Retinal pigment epithelial cell (primary cell): ENCODE data around the gene PAPLN.

Source experiments
- DNase-seq: peaks from one replicate; pipeline ENCODE4 v3.0.0-alpha.2; 2010; ENCODE audit warnings: low read depth
- H3K4me3 ChIP-seq: 2 replicates; pipeline ENCODE4 v1.5.1; 2011; ENCODE audit warnings: mild to moderate bottlenecking, low read length, control low read depth, moderate library complexity
- TF ChIP-seq, protein P1 (sequence below): conservative IDR thresholded peaks from 2 replicates; pipeline ENCODE4 v1.5.1; 2011; ENCODE audit warnings: low read depth, low read length, control low read depth, inconsistent platforms

The PAPLN gene

DNA sequence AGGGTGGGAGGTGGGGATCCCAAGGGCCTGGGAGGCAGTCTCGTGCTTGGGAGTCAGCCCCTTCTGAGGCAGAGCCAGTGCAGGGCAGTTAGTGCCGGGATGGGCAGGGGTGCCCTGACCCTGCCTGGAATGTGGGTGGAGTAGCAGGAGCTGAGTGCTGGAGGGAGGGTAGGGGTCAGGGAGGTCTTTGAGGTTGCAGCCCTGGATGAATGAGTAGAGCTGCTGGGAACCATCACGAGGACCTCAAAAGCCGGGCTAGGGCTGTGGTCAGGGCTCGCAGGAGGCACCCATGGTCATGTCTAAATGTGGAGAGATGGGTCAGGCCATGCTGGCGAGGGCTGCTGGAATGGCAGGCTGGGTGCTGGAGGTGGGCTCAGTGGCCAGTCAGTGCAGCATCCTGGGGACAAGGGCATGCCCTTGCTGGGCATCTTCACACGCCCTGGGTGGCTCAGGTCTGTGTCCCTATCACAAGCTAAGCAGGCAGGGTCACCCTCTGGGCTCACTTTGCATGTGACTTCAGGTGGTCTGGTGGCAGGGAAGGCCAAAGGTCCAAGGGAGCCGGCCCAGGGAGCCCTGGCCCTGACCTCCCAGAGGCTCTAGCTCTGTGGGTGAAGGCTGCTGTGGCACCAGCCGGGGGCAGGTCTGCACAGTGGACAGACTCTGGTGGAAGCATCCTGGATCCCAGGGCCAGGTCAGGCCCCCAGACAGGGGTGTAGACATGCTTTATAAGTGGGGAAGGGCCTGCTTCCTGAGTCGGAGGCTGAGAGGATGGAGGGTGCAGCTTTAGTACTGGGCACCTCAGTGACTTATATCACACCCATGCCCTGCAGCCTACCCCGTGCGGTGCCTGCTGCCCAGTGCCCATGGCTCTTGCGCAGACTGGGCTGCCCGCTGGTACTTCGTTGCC, 24.5 kb downstream of the PAPLN start:
- TF ChIP-seq, protein P1, sequence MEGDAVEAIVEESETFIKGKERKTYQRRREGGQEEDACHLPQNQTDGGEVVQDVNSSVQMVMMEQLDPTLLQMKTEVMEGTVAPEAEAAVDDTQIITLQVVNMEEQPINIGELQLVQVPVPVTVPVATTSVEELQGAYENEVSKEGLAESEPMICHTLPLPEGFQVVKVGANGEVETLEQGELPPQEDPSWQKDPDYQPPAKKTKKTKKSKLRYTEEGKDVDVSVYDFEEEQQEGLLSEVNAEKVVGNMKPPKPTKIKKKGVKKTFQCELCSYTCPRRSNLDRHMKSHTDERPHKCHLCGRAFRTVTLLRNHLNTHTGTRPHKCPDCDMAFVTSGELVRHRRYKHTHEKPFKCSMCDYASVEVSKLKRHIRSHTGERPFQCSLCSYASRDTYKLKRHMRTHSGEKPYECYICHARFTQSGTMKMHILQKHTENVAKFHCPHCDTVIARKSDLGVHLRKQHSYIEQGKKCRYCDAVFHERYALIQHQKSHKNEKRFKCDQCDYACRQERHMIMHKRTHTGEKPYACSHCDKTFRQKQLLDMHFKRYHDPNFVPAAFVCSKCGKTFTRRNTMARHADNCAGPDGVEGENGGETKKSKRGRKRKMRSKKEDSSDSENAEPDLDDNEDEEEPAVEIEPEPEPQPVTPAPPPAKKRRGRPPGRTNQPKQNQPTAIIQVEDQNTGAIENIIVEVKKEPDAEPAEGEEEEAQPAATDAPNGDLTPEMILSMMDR, result no peak
- DNase-seq, result no peak
- H3K4me3 ChIP-seq, result no peak overlapping the region

DNA sequence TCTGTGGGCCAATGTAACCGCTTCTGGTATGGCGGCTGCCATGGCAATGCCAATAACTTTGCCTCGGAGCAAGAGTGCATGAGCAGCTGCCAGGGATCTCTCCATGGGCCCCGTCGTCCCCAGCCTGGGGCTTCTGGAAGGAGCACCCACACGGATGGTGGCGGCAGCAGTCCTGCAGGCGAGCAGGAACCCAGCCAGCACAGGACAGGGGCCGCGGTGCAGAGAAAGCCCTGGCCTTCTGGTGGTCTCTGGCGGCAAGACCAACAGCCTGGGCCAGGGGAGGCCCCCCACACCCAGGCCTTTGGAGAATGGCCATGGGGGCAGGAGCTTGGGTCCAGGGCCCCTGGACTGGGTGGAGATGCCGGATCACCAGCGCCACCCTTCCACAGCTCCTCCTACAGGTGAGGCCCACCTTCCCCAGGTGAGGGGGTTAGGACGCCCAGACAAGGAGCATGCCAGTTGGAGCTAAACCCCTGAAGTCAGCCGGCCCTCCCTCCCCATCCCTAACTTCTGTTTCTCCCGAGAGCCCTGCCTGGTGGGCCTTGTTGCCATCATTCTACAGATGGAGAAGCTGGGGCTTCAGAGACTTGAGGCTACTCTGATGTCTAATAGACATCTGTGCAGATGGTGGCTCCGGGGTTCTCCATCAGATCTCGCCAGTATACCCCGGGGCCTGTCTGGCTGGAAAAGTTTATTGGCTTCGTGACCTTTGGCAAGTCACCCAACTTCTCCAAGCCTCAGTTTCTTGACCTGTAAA, 25.3 kb downstream of the PAPLN start:
- no peak for DNase-seq
- TF ChIP-seq, protein P1, result no peak
- H3K4me3 ChIP-seq, result no peak overlapping the region

DNA sequence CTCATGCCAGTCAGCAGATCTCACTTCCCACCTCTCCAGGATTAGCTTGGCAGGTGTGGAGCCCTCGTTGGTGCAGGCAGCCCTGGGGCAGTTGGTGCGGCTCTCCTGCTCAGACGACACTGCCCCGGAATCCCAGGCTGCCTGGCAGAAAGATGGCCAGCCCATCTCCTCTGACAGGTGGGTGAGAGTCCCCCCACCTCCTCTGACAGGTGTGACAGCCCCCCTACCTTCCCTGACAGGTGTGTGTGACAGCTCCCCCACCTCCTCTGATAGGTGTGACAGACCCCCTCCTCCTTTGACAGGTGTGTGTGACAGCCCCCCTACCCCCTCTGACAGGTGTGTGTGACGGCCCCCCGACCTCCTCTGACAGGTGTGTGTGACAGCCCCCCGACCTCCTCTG, 26.3 kb downstream of the PAPLN start:
- TF ChIP-seq, protein P1, result no peak
- DNase-seq, result no peak

DNA sequence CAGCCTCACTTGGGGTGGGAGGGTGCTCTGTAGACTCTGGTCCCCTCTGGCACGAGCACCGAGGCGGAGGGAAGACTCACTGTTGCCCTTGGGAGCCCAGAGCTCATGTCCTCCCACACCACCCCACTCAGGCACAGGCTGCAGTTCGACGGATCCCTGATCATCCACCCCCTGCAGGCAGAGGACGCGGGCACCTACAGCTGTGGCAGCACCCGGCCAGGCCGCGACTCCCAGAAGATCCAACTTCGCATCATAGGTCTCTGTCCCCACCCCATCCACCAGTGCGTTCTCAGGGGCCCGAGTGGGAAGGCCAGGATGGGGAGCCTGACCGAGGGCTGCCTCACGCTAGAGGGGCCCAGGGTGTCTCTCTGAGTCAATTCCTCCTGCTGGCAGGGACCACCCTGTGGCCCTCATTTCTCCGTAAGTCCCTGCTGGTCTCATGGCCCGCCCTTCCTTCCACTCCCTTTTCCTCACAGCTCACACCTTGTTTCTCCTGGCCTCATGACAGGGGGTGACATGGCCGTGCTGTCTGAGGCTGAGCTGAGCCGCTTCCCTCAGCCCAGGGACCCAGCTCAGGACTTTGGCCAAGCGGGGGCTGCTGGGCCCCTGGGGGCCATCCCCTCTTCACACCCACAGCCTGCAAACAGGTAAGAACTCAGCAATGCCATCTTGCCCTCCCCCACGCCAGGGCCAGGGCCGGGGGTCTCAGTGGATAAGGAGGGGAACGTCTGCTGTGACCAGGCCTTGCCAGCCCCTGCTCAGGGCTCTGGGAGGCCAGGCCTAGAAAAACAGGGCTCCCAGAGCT, 27.0 kb downstream of the PAPLN start:
- no peak for DNase-seq
- H3K4me3 ChIP-seq, result no peak overlapping the region
- TF ChIP-seq, protein P1, result no peak

More for the DNA sequence above, 26.3 kb downstream of the PAPLN start:
- H3K4me3 ChIP-seq, result no peak overlapping the region

DNA sequence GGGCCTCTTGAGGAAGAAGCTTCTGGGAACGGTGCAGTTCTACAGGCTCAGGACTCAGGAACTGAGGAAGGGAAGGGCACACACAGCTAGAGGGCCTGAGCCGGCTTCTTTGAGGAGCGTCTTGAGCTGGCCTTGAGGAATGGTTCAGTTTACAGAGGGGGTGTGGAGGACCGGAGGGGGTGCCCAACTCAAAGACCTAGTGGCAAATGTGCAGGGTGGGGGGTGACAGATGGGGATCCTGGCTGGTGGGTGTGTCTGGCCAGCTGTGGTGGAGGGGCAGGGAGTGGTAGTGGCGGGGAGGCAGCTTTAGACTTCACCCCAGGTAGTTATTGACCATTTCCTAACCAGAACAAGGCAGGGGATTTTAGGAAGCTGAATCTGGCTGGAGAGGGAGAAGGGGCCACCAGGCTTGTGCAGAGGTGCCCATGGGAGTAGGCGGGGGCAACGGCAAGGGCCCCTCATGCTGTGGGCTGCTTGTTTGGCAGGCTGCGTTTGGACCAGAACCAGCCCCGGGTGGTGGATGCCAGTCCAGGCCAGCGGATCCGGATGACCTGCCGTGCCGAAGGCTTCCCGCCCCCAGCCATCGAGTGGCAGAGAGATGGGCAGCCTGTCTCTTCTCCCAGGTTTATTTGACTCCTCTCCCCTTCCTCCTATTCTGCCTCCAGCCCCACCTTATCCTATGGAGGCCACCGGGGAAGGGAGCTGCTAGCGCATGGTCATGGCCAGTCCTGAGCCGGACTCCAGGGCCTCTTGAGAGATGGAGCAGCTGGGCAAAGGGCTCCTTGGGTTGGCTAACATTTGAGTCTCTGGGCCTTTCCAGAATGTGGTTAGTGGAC, 27.8 kb downstream of the PAPLN start:
- DNase-seq, result no peak
- no peak overlapping the region for H3K4me3 ChIP-seq
- TF ChIP-seq, protein P1, result no peak

DNA sequence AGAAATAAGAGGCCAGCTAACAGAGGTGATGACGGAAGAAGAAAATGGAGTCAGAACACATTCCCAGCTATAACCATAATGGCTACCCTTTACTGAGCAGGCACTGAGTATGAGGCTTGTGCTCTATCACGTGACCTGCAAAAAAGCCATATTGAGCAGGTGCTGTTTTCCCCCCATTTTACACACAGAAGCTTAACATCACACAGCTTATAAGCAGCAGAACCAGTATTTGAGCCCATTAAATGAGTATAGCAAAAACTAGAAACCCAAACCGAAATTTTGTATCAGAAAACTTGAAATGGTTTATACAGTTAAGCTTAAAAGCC, 28.4 kb downstream of the PAPLN start:
- TF ChIP-seq, protein P1, result no peak
- no peak overlapping the region for H3K4me3 ChIP-seq
- no peak for DNase-seq
